HG03064 (cell line): Measurements from ENCODE around the gene GALP.
"Not testable (repeated sequence)": the region's sequence is repeated elsewhere in the genome, so short reads cannot be mapped to it uniquely, and the experiment has no call there.

ENCODE experiments used
- ATAC-seq: cut with Tn5 transposase; IDR thresholded peaks from one replicate; pipeline ENCODE4 v1.9.1; 2021; ENCODE audit warnings: low read depth; ENCODE audit not compliant: unreplicated experiment

Gene GALP

GRCh38 chr19:56177564-56178243 is 1.9 kb downstream of the GALP start:
- ATAC-seq, result no peak

- ATAC-seq, result no peak
Observed at GRCh38 chr19:56189785-56190184, 14.0 kb downstream of the GALP start.

- no peak for ATAC-seq
Observed at GRCh38 chr19:56191115-56191514, 15.3 kb downstream of the GALP start.

- ATAC-seq, result no peak
Observed at GRCh38 chr19:56191711-56192110, 15.9 kb downstream of the GALP start.

- ATAC-seq, result no peak
Observed at GRCh38 chr19:56193981-56194640, 18.3 kb downstream of the GALP start.

GRCh38 chr19:56197646-56198045 is 21.8 kb downstream of the GALP start, which contains the start of gene ZSCAN5B:
ZSCAN5B (minus strand) TSS chr19:56197783; CDS start chr19:56193052, 4,731 bp downstream.
- not testable (repeated sequence) for ATAC-seq

- ATAC-seq, result no peak
Observed at GRCh38 chr19:56199687-56200086, 23.9 kb downstream of the GALP start.

- no peak for ATAC-seq
Observed at GRCh38 chr19:56201973-56202372, 26.2 kb downstream of the GALP start, which contains the start of gene ZSCAN5C. ZSCAN5C (plus strand) TSS chr19:56202273; CDS start chr19:56205914, 3,641 bp downstream.

- ATAC-seq, result not testable (repeated sequence)
Observed at GRCh38 chr19:56207581-56207980, 31.8 kb downstream of the GALP start.

GRCh38 chr19:56209091-56209490 is 33.3 kb downstream of the GALP start:
- no peak for ATAC-seq

- ATAC-seq, result not testable (repeated sequence)
Observed at GRCh38 chr19:56210036-56210435, 34.2 kb downstream of the GALP start.

- ATAC-seq, result no peak
Observed at GRCh38 chr19:56211718-56212117, 35.9 kb downstream of the GALP start.

GRCh38 chr19:56217039-56217949 is 41.5 kb downstream of the GALP start:
- ATAC-seq, result no peak

- ATAC-seq, result no peak
Observed at GRCh38 chr19:56218961-56219360, 43.2 kb downstream of the GALP start.

GRCh38 chr19:56221442-56221841 is 45.6 kb downstream of the GALP start:
- ATAC-seq, result not testable (repeated sequence)

- ATAC-seq, result no peak
Observed at GRCh38 chr19:56221851-56222250, 46.0 kb downstream of the GALP start.

- no peak for ATAC-seq
Observed at GRCh38 chr19:56222901-56223300, 47.1 kb downstream of the GALP start.

GRCh38 chr19:56223481-56223880 is 47.7 kb downstream of the GALP start:
- no peak for ATAC-seq
